ENCODE results near the gene LRRC71.

Gene LRRC71

DNA sequence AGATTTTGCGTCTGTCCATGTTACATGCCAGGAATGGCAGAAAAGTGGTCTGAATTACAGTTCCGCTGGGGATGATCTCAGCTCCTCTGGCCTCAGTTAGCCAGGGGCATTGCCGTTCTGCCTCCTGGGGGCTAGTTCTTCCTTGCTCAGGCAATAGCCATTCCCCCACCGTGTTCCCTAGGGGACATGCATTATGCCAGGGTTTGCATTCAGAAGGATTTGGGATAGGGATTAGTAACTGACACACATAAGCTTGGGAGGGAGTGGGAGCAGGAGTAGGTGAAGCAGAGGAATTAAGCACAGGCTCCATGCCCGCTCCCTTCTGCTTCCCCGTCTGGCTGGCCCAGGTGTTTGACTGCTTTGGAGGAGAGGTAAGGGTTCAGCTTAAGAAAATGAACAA lies 12.7 kb downstream of the LRRC71 start:
- no peak for DNase-seq
- no peak for TF ChIP-seq POLR2A (IDR thresholded peaks at IDR 0.05; ENCODE audit: low read length)
- TF ChIP-seq GATA1 (IDR thresholded peaks at IDR 0.05; ENCODE audit: low read depth, low read length), result no peak

DNA sequence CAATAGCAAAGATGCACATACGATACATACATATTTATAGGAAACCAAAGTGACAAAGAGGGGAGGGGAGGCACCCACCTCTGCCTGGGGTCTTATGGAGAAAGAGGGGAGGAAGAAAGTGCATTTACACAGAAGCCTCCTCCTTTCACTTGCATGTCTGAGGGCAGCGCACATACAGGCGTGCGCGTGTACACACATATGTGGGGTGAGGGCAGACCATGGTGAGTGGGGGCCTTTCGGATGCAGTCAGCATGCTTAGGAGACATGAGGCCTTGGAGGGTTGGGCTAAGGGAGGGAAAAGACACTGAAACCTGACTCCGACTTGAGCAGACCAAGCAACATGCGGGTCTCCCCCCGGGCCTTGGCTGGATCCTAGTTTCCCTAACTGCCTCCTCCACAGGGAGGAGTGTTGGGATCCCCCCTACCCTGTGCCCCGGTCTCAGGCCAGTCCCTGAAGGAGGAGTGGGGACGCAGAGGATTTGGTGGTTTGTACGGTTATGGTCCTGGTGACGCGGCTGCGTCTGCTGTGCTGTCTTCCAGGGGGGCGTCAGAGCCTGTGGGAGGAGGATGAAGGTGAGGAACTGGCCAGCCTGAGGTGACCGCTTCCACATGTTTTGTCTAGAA lies 15.2 kb downstream of the LRRC71 start:
- no peak for DNase-seq
- TF ChIP-seq POLR2A (IDR thresholded peaks at IDR 0.05; ENCODE audit: low read length), result no peak
- TF ChIP-seq GATA1 (IDR thresholded peaks at IDR 0.05; ENCODE audit: low read depth, low read length), result no peak

DNA sequence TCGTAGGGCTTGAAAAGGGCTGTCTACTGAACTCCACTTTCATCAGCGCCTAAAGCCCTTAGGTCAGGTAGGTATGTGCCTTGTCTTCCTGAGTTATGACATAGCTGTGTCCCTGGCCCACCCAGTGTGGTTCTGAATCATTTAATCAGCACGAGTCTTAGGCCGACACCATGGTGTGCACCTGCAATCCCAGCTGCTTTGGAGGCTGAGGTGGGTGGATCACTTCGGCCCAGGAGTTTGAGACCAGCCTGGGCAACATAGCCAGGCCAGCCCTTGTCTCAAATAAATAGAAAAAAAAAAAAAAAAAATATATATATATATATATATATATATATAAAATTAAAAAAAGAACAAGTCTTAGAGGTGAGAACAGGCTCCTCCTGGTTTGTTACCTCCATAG lies 15.8 kb downstream of the LRRC71 start:
- TF ChIP-seq POLR2A (IDR thresholded peaks at IDR 0.05; ENCODE audit: low read length), result no peak
- TF ChIP-seq GATA1 (IDR thresholded peaks at IDR 0.05; ENCODE audit: low read depth, low read length), result no peak
- DNase-seq, result no peak

DNA sequence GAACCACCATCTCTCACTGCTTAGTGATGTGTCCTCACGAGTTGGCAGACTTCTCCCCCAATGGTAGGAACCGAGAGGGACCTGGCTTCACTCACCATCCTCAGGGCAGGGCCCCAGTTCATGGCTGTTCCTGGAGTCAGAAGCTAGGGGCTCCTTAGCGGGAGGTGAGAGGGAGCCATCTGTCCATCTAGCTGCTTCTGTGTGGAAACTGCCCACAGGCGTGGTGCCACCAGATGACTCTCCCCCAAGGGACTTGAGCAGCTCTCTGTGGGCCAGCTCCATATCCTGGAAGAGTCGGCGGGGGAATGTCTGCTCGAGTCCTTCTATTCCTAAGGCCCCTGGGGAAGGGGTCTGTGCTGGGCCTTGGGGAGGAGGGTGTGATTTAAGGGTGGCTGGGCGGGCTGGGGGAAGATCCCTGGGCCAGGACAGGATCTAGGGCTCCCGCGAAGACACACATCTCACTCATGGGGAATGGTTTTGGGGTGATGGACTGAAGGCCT lies 16.3 kb downstream of the LRRC71 start:
- DNase-seq, result no peak
- TF ChIP-seq POLR2A (IDR thresholded peaks at IDR 0.05; ENCODE audit: low read length), result no peak
- no peak for TF ChIP-seq GATA1 (IDR thresholded peaks at IDR 0.05; ENCODE audit: low read depth, low read length)

DNA sequence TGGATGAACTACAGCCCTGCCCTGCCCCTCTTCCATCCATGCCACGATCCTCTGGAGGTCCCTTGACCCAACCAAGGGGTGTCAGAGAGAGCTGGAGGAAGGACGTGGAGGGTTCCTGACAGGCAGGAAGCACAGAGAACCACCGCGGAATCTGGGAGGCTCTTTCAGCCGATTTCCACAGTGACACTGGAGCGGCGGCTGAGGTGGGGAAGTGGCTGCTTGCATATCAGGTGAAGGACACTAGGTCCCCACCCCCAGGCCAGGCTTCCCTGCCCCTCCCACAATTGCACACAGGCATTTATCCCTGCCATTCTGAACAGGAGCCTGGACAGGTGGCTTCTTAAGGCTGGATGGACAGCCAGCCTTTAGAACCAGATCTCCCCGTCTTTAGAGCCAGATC lies 17.5 kb downstream of the LRRC71 start:
- DNase-seq, result no peak
- TF ChIP-seq POLR2A (IDR thresholded peaks at IDR 0.05; ENCODE audit: low read length) (no peak), GATA1 (IDR thresholded peaks at IDR 0.05; ENCODE audit: low read depth, low read length) (no peak)

DNA sequence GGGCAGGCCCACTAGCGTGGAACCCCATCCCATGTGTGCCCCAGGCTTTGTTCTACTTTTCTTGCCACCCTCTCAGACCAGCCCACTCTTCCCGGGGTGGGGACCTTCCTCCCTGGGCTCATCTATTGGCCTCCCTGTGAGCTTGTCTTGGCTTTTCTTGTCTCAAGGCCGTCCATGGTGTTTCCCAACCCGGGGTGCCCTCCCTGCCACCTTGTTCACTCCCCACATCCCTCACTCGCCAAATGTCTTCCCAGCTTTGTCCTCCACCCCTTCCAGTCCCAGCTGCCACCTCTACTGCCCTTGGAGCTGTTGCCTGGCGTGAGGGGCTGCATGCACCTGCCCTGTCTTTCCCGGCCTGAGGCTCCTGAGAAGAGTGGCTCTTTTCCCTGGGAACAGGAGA lies 18.4 kb downstream of the LRRC71 start:
- TF ChIP-seq POLR2A (IDR thresholded peaks at IDR 0.05; ENCODE audit: low read length), result no peak
- TF ChIP-seq GATA1 (IDR thresholded peaks at IDR 0.05; ENCODE audit: low read depth, low read length), result no peak
- DNase-seq, result no peak

DNA sequence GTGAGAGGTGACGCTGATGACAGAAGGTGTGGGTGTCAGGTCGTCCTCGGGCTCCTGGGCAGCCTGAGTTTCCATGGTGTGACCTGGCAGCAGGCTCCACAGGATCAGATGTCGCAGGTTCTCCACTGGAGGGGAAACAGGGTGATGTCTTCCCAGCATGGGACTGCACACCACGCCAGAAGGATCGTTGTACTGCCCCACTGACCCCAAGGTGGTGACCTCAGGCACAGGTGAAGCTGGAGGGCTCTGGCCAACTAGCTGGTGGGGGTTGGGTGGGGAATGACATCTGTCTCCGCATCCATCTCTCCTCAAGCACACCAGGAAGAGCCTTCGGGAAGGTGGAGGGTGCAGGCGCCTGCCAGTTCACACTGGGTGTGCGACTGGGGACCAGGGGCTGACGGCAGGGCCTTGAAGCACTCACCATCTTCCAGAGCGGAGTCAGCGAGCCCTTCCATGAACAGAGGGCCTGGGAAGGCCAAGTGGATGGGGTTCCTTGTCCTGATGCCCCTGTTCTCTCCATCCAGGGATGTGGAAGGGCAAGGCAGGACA lies 19.4 kb downstream of the LRRC71 start:
- no peak for DNase-seq
- TF ChIP-seq POLR2A (IDR thresholded peaks at IDR 0.05; ENCODE audit: low read length) (no peak), GATA1 (IDR thresholded peaks at IDR 0.05; ENCODE audit: low read depth, low read length) (no peak)

DNA sequence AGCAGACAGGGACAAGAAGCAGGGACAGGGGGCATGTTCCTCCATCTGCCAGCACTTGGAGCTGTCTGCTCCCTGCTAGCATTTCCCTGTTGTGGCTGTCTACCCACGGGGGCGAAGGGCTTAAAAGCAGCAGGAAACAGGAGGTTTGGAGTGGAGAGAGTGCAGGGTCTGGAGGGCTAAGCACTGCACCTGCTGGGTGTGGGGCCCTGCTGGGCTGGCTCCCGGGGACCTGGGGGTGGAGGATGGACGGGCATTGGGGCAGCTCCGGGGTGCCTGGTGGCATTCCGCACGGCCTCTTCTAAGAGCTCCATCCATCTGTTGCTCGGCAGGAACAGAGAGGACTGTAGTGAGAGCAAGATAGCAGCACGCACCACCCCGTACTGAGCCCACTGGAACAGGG lies 21.2 kb downstream of the LRRC71 start:
- TF ChIP-seq POLR2A (IDR thresholded peaks at IDR 0.05; ENCODE audit: low read length), result no peak
- TF ChIP-seq GATA1 (IDR thresholded peaks at IDR 0.05; ENCODE audit: low read depth, low read length), result no peak
- no peak for DNase-seq

DNA sequence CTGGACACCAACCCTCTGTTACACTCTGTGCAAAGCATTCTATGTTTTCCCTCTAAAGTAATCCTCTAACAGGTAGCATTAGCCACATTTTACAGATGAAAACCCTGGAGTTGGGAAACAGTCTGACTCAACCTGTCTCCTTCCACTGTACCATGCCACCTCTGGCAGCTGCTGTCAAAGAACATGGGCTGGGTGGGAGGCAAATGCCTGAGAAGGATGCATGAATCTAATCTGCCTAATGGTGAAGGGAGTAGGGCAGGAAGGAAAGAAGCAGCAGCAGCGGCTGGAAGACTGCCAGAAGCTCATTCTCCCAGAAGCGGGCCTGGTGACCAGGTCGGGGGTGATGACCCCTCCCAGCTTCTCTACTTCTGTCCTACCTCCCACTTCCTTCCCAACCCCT lies 21.7 kb downstream of the LRRC71 start:
- TF ChIP-seq GATA1 (IDR thresholded peaks at IDR 0.05; ENCODE audit: low read depth, low read length) (no peak), POLR2A (IDR thresholded peaks at IDR 0.05; ENCODE audit: low read length) (no peak)
- DNase-seq, result no peak

DNA sequence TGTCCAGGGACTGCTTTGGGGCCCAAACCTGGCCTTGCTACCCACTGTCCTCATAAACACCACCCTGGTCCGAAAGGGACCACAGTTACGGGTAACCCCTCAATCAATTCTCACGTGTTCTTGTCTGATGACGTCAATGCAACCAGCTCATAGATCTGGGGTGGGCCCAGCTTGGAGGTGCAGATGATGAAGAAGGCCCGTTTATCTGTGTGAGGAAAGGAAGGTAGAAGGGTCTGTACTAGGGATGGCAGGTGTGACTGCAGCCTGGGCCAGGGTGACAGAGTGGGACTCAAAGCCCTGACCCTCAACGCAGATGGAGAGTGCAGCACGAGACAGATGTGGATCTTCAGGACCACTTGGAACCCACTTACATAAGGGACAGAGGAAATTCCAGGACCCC lies 22.1 kb downstream of the LRRC71 start:
- TF ChIP-seq POLR2A (IDR thresholded peaks at IDR 0.05; ENCODE audit: low read length) (no peak), GATA1 (IDR thresholded peaks at IDR 0.05; ENCODE audit: low read depth, low read length) (no peak)
- no peak for DNase-seq

DNA sequence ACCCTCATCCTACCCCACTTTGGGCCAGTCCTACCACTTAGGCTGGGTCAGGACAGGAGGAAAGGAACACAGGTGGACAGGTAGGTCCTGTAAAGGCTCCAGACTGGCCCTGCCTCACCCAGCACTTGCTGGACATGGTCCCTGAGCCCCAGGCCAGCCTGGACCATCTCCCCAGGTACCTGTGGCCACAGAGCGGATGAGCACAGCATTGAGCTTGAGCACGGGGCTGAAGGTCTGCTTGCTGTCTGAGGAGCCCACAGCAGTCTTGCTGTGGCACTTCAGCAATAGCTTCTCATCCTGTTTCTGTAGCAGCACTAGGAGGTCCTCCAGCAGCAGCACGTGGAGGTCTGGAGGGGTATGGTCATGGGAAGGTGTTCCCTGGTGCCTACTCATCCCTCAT lies 23.3 kb downstream of the LRRC71 start:
- no peak for TF ChIP-seq POLR2A (IDR thresholded peaks at IDR 0.05; ENCODE audit: low read length)
- no peak for TF ChIP-seq GATA1 (IDR thresholded peaks at IDR 0.05; ENCODE audit: low read depth, low read length)
- no peak for DNase-seq

DNA sequence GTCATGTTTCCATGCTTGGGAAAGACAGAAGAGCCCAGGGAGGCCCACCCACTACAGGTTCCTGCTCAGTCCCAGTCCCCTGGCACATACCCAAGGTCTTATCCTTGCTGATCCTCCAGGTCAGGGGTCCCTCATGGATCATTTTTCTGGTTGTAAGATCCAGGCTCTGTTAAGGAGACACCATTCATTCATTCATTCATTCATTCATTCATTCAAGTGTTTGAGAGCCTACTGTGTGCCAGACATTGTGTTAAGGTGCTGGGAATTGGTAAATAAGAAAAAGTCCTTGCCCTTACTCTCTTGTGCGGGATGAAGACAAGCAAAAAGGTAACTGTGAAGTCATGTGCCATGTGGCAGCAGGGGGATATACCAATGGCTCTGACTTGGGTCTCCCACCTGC lies 23.8 kb downstream of the LRRC71 start:
- TF ChIP-seq GATA1 (IDR thresholded peaks at IDR 0.05; ENCODE audit: low read depth, low read length), result no peak
- TF ChIP-seq POLR2A (IDR thresholded peaks at IDR 0.05; ENCODE audit: low read length), result no peak
- DNase-seq, result no peak

DNA sequence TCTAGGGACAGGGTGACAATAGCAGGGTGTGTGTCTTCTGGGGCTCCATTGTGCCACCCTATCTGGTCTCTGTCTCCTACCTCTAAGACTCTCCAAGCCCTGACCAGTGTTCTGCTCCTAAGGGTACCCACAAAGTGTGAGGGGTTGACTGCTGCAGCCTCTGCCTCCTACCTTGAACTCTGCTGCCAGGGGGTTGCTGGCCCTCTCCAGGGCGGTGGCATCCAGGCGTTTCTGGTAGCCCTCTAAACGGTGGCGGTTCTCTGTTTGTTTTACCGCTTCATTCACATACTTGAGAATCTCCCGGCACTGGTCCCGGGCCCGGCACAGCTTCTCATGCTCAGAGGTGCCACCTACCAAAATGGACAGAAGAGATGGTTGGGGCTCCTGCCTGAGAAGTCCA lies 24.4 kb downstream of the LRRC71 start:
- TF ChIP-seq POLR2A (IDR thresholded peaks at IDR 0.05; ENCODE audit: low read length) (no peak), GATA1 (IDR thresholded peaks at IDR 0.05; ENCODE audit: low read depth, low read length) (no peak)
- DNase-seq, result no peak

DNA sequence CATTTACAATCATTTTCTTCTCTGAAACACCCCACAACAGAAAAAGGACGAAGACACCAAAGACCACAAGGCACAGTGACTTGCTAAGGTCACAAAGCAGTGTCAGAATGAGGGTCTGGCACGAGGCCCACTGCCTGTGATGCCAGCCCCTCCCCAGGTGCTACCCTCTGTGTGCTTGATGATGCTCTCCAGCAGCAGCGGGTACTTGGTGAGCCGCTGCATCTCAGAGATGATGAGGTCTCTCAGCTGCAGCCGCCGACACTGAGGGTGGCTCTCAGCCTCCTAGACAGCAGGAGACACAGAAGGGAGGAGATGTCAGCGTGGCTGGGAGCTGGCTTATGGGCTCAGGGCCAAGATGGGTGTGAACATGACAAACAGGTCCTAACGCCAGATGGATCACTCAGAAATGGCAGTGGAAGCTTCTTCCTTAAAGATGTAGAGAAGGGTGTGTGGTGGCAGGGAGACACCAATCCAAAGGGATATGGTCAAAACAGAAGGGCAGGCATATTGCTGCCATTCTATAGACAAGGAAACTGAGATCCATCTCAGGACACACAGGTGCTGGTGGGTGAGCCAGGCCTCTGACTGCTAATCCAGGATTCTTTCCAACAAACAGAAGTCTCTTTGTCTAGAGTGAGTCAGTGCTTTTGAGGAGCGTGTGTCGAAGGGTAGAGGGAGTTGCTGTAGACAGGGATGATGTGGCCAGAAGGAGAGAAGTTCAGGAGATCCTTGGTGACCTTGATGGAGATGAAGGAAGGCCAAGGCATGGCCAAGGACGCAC lies 25.6 kb downstream of the LRRC71 start:
- TF ChIP-seq POLR2A (IDR thresholded peaks at IDR 0.05; ENCODE audit: low read length) (no peak), GATA1 (IDR thresholded peaks at IDR 0.05; ENCODE audit: low read depth, low read length) (no peak)
- peak; percentile 8 to 30 for DNase-seq

DNA sequence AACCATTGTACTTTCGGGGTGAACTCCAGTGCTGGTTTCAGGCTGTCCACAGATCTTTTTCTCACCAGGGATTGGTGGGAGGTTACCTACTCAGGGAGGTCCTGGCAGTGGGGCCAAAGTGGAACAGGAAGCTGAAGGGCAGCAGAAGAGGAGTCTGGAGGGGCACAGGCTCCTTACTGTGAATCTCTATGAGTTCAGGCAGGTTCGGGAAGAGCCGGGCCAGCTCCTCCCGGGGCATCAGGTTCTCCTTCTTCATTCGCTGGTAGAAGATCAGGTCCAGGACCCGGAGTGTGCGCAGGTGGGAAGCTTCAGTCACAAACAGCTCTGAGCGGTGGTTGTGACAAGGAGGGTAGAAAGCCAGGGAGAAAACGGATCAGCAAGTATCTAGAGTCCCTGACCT lies 26.7 kb downstream of the LRRC71 start:
- TF ChIP-seq POLR2A (IDR thresholded peaks at IDR 0.05; ENCODE audit: low read length), result no peak
- TF ChIP-seq GATA1 (IDR thresholded peaks at IDR 0.05; ENCODE audit: low read depth, low read length), result no peak
- no peak for DNase-seq

Data from erythroblast (primary cell).